ENCODE results near the gene CYP27A1. TPM values are rescaled to one million over a fixed set of nuclear protein-coding genes. Genes with fewer than 3 reads are reported as not detected.

CYP27A1 gene
- total RNA-seq, 1 experiment from 2014 or later: 0.94 TPM

DNA sequence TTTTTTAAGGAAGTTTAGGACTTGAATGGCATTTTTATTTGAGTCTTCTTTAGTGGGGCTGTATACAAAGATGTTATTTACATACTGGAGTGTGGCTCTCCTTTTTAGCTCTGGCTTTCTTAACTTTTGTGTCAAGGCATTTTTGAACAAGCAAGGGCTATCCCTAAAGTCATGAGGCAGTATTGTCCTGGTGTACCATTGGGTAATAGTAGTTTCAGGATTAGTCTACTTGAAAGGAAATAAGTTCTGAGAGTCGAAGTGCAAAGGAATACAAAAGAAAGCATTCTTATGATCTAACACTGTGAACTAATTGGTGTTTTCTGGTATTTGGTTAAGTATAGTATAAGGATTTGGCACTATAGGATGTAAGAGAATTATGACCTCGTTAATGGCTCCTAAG, 1.9 kb upstream of the CYP27A1 start:
- Histone ChIP-seq H3K4me2 (no peak overlapping the region), H3K9me2 (ENCODE audit: insufficient read depth) (no peaks in the 10 kb centered on the region), H2AFZ (no peak overlapping the region), H3K79me2 (ENCODE audit: low read depth) (no peaks in the 10 kb centered on the region), H3K4me1 (replicated peaks; ENCODE audit: insufficient read depth) (no peaks in the 10 kb centered on the region), H3K4me3 (no peak overlapping the region), H4K20me1 (ENCODE audit: insufficient read depth) (no peaks in the 10 kb centered on the region), H3K27me3 (ENCODE audit: insufficient read depth, low read depth) (no peaks in the 10 kb centered on the region), H3K9me3 (ENCODE audit: insufficient read depth, low read depth) (peaks cover 19% of the 10 kb centered on the region; the same call in 1 of the 2 replicates), H3F3A (ENCODE audit: insufficient read depth, low read depth) (no peaks in the 10 kb centered on the region; the same call in 1 of the 2 replicates), H3K36me3 (ENCODE audit: low read depth) (no peaks in the 10 kb centered on the region), H3K27ac (no peak overlapping the region)
- intact Hi-C loops (cut with micrococcal nuclease; ENCODE audit: unreplicated experiment): no loop called here
- CTCF ChIA-PET: no interaction called here
- DNase-seq: no peak
- POLR2A ChIA-PET (ENCODE audit: unreplicated experiment): no interaction called here
- TF ChIP-seq, protein P1, sequence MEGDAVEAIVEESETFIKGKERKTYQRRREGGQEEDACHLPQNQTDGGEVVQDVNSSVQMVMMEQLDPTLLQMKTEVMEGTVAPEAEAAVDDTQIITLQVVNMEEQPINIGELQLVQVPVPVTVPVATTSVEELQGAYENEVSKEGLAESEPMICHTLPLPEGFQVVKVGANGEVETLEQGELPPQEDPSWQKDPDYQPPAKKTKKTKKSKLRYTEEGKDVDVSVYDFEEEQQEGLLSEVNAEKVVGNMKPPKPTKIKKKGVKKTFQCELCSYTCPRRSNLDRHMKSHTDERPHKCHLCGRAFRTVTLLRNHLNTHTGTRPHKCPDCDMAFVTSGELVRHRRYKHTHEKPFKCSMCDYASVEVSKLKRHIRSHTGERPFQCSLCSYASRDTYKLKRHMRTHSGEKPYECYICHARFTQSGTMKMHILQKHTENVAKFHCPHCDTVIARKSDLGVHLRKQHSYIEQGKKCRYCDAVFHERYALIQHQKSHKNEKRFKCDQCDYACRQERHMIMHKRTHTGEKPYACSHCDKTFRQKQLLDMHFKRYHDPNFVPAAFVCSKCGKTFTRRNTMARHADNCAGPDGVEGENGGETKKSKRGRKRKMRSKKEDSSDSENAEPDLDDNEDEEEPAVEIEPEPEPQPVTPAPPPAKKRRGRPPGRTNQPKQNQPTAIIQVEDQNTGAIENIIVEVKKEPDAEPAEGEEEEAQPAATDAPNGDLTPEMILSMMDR (conservative IDR thresholded peaks at IDR 0.05): no peak
- TF ChIP-seq EZH2 (IDR thresholded peaks at IDR 0.05; ENCODE audit: low read depth): no peak
- BruUV-seq (replicated peaks): no TSS peak

DNA sequence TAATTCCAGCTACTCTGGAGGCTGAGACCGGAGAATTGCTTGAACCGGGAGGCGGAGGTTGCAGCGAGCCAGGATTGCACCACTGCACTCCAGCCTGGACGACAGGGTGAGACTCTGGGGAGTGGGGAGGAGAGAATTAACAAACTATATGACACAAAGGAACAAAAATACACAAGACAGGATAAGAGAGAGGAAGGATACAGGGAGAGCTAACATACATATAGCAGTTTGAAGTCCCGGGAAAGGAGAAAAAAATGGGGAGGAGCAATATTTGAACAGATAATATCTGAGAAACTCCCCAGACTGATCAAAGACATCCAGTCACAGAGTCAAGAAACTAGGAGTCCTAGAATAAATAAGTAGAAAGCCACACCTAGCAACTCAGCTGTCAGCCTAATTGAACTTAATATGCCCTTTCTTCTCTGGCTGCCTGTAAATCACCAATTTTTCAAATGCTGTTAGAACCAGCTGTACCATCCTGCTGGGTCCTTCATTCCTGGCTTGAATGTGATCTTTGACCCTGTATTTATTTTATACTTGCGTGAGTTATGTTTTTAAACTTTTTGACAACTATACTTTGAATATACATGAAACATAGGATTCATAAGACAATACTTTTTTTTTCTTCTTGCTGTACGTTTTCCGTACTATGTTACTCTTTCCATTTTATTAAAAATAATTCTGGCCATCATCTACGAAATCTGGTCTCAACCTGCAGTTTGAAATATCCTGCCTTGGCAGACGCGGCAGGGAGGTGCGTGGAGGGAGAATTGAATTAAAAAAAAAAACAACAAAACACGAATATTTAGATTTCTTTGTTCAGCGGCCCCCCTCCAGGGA, 876 bp upstream of the CYP27A1 start:
- no peaks in the 10 kb centered on the region for H3K27me3 ChIP-seq (ENCODE audit: insufficient read depth, low read depth)
- H3K9me3 ChIP-seq (ENCODE audit: insufficient read depth, low read depth): peaks cover 17% of the 10 kb centered on the region
- intact Hi-C loops (cut with micrococcal nuclease; ENCODE audit: unreplicated experiment): no loop called here
- H4K20me1 ChIP-seq (ENCODE audit: insufficient read depth): no peaks in the 10 kb centered on the region
- no peak for TF ChIP-seq EZH2 (IDR thresholded peaks at IDR 0.05; ENCODE audit: low read depth)
- TF ChIP-seq, protein P1 (conservative IDR thresholded peaks at IDR 0.05): no peak
- DNase-seq: peak in 1 of 2 experiments; percentile 39
- CTCF ChIA-PET: no interaction called here
- no TSS peak for BruUV-seq (replicated peaks)
- no peaks in the 10 kb centered on the region; the same call in 1 of the 2 replicates for H3F3A ChIP-seq (ENCODE audit: insufficient read depth, low read depth)
- POLR2A ChIA-PET (ENCODE audit: unreplicated experiment): interaction anchor here (0.6 kb wide), 1 partner anchor 128 kb away, joined by 4 read pairs; no protein-coding TSS in a partner anchor
- H2AFZ ChIP-seq: no peak overlapping the region
- H3K27ac ChIP-seq: no peak overlapping the region
- H3K4me1 ChIP-seq (replicated peaks; ENCODE audit: insufficient read depth): no peaks in the 10 kb centered on the region
- no peak overlapping the region for H3K4me2 ChIP-seq
- H3K36me3 ChIP-seq (ENCODE audit: low read depth): no peaks in the 10 kb centered on the region
- no peak overlapping the region for H3K4me3 ChIP-seq
- no peaks in the 10 kb centered on the region for H3K79me2 ChIP-seq (ENCODE audit: low read depth)
- H3K9me2 ChIP-seq (ENCODE audit: insufficient read depth): no peaks in the 10 kb centered on the region

DNA sequence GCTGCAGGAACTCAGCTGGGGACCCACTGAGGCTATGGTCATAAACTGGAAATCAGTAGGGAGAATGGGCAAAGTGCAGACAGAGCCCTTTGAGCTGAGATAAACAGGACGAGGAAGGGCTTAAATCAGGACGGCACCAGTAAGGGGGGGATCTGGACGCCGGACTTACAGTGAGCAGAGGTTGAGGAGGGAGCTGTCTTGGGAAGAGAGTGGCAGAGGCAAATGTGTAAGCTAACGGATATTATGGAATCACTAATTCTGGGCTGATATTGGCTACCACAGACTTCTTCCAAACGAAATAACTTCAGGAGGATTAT, 539 bp downstream of the CYP27A1 start:
- Histone ChIP-seq H3K4me3 (no peak overlapping the region), H3K9me3 (ENCODE audit: insufficient read depth, low read depth) (peaks cover 5% of the 10 kb centered on the region), H2AFZ (no peak overlapping the region), H3K27me3 (ENCODE audit: insufficient read depth, low read depth) (no peaks in the 10 kb centered on the region), H3K4me1 (replicated peaks; ENCODE audit: insufficient read depth) (no peaks in the 10 kb centered on the region), H3K27ac (no peak overlapping the region), H3K36me3 (ENCODE audit: low read depth) (no peaks in the 10 kb centered on the region), H4K20me1 (ENCODE audit: insufficient read depth) (no peaks in the 10 kb centered on the region), H3K79me2 (ENCODE audit: low read depth) (no peaks in the 10 kb centered on the region), H3K9me2 (ENCODE audit: insufficient read depth) (no peaks in the 10 kb centered on the region), H3K4me2 (no peak overlapping the region), H3F3A (ENCODE audit: insufficient read depth, low read depth) (no peaks in the 10 kb centered on the region; the same call in 1 of the 2 replicates)
- intact Hi-C loops (cut with micrococcal nuclease; ENCODE audit: unreplicated experiment): no loop called here
- ChIA-PET CTCF (no interaction called here), POLR2A (ENCODE audit: unreplicated experiment) (no interaction called here)
- BruUV-seq (replicated peaks): no TSS peak
- no peak for DNase-seq
- TF ChIP-seq, protein P1 (conservative IDR thresholded peaks at IDR 0.05): no peak
- no peak for TF ChIP-seq EZH2 (IDR thresholded peaks at IDR 0.05; ENCODE audit: low read depth)

Measured in PC-9 (cell line).